IMR-90 (cell line): ENCODE results near the gene ADCYAP1. TPM values are rescaled to one million over a fixed set of nuclear protein-coding genes. Genes with fewer than 3 reads are reported as not detected.

Experiments used
- ATAC-seq: fragments of 200-7000 bp; cut with Tn5 transposase; 2 replicates; pipeline ENCODE4 v1.9.1; 2020; ENCODE audit warnings: low read depth, mild to moderate bottlenecking, moderate library complexity
- BruUV-seq: library from RNA; stranded (reverse); fragments of 400-500 nt; replicated peaks from 2 replicates; lab custom pipeline; 2021; lab: Mats Ljungman, UMichigan
- CTCF ChIA-PET: fragments of 300-600 bp; formaldehyde crosslinking; extraction: SDS; loops from one replicate; lab custom pipeline; 2021; ENCODE audit warnings: antibody characterized with exemption; lab: Yijun Ruan, JAX
- POLR2A ChIA-PET: fragments of 300-600 bp; sonication (Branson Sonifier 250); formaldehyde crosslinking; loops from one replicate; lab custom pipeline; 2022; ENCODE audit warnings: antibody characterized with exemption; ENCODE audit not compliant: unreplicated experiment; lab: Charles Lee
- DNase-seq: peaks from one replicate; pipeline ENCODE4 v3.0.0; 2013
- H2AFZ ChIP-seq: replicated peaks from 2 replicates; pipeline ENCODE3; 2013; ENCODE audit warnings: low read length, mild to moderate bottlenecking; ENCODE audit not compliant: poor library complexity
- H2AK5ac ChIP-seq: 2 replicates; pipeline ENCODE4 v1.6.1; 2013; ENCODE audit warnings: low read depth, low read length, inconsistent platforms
- H2AK9ac ChIP-seq: replicated peaks from 2 replicates; pipeline ENCODE3; 2013; ENCODE audit warnings: mild to moderate bottlenecking, low read depth, low read length, moderate library complexity; ENCODE audit not compliant: poor library complexity
- H2BK120ac ChIP-seq: 2 replicates; pipeline ENCODE4 v1.6.1; 2013; ENCODE audit warnings: low read depth, low read length, inconsistent platforms
- H2BK15ac ChIP-seq: 3 replicates; pipeline ENCODE4 v1.6.1; 2013; ENCODE audit warnings: low read depth, low read length, inconsistent platforms
- H2BK20ac ChIP-seq: 2 replicates; pipeline ENCODE4 v1.6.1; 2013; ENCODE audit warnings: low read depth, mild to moderate bottlenecking, inconsistent platforms, low read length, moderate library complexity
- H2BK5ac ChIP-seq: 2 replicates; pipeline ENCODE4 v1.6.1; 2013; ENCODE audit warnings: mild to moderate bottlenecking, low read depth, low read length, inconsistent platforms; ENCODE audit not compliant: poor library complexity, severe bottlenecking
- H3K14ac ChIP-seq: replicated peaks from 2 replicates; pipeline ENCODE4 v1.6.1; 2013; ENCODE audit warnings: low read depth, low read length, inconsistent platforms
- H3K18ac ChIP-seq: 2 replicates; pipeline ENCODE4 v1.6.1; 2013; ENCODE audit warnings: low read depth, low read length, control low read depth
- H3K23ac ChIP-seq: 2 replicates; pipeline ENCODE4 v1.6.1; 2013; ENCODE audit warnings: low read depth, low read length, inconsistent platforms
- H3K27ac ChIP-seq: 2 replicates; pipeline ENCODE4 v1.5.1; 2013; ENCODE audit warnings: mild to moderate bottlenecking, control low read depth, low read length; ENCODE audit not compliant: insufficient read depth
- H3K27me3 ChIP-seq: 2 replicates; pipeline ENCODE4 v1.6.1; 2013; ENCODE audit warnings: low read length; ENCODE audit not compliant: control insufficient read depth, insufficient read depth
- H3K36me3 ChIP-seq: 2 replicates; pipeline ENCODE4 v1.6.1; 2013; ENCODE audit warnings: low read length, mixed read lengths; ENCODE audit not compliant: control insufficient read depth, insufficient read depth
- H3K4ac ChIP-seq: 2 replicates; pipeline ENCODE4 v1.6.1; 2013; ENCODE audit warnings: low read depth, low read length, inconsistent platforms
- H3K4me1 ChIP-seq: 2 replicates; pipeline ENCODE4 v1.6.1; 2013; ENCODE audit warnings: low read length, mixed read lengths; ENCODE audit not compliant: control insufficient read depth, insufficient read depth
- H3K4me2 ChIP-seq: 2 replicates; pipeline ENCODE4 v1.6.1; 2013; ENCODE audit warnings: low read depth, mild to moderate bottlenecking, control low read depth, low read length, moderate library complexity
- H3K4me3 ChIP-seq: 2 replicates; pipeline ENCODE4 v1.5.1; 2013; ENCODE audit warnings: low read depth, mild to moderate bottlenecking, control low read depth, low read length, moderate library complexity; ENCODE audit not compliant: insufficient read depth
- H3K56ac ChIP-seq: 2 replicates; pipeline ENCODE4 v1.6.1; 2013; ENCODE audit warnings: low read length, inconsistent platforms; ENCODE audit not compliant: insufficient read depth; ENCODE audit errors: extremely low read depth
- H3K79me1 ChIP-seq, 2 experiments: 2 replicates each; pipeline ENCODE4 v1.6.1; 2013; ENCODE audit warnings: low read length in 2 of 2, inconsistent platforms in 1 of 2, low read depth in 1 of 2
- H3K9ac ChIP-seq: 2 replicates; pipeline ENCODE4 v1.6.1; 2013; ENCODE audit warnings: low read depth, low read length, control low read depth
- H3K9me1 ChIP-seq: 2 replicates; pipeline ENCODE4 v1.6.1; 2013; ENCODE audit warnings: low read length, inconsistent platforms; ENCODE audit not compliant: insufficient read depth
- H3K9me3 ChIP-seq: 2 replicates; pipeline ENCODE4 v1.6.1; 2013; ENCODE audit warnings: low read length; ENCODE audit not compliant: control insufficient read depth, insufficient read depth
- H4K20me1 ChIP-seq: 2 replicates; pipeline ENCODE4 v1.6.1; 2013; ENCODE audit warnings: low read length, inconsistent platforms; ENCODE audit not compliant: insufficient read depth
- H4K5ac ChIP-seq: 2 replicates; pipeline ENCODE4 v1.6.1; 2013; ENCODE audit warnings: mild to moderate bottlenecking, low read depth, low read length, control low read depth
- H4K8ac ChIP-seq, 2 experiments: 2 replicates each; pipeline ENCODE4 v1.6.1; 2013; ENCODE audit warnings: low read depth in 2 of 2, low read length in 2 of 2, control low read depth in 1 of 2, inconsistent platforms in 1 of 2
- H4K91ac ChIP-seq: 2 replicates; pipeline ENCODE4 v1.6.1; 2013; ENCODE audit warnings: low read depth, low read length, inconsistent platforms; ENCODE audit not compliant: insufficient read depth
- BHLHE40 ChIP-seq: fragments of 150-350 bp; IDR thresholded peaks from 2 replicates; pipeline ENCODE4 v1.6.1; 2016; ENCODE audit warnings: mild to moderate bottlenecking, low read depth, low read length
- CEBPB ChIP-seq: IDR thresholded peaks from 2 replicates; pipeline ENCODE4 v1.6.1; 2012; ENCODE audit warnings: low read depth, low read length, improper control_type of control experiment
- CHD1 ChIP-seq: IDR thresholded peaks from 2 replicates; pipeline ENCODE4 v1.6.1; 2012; ENCODE audit warnings: low read depth, low read length, improper control_type of control experiment
- ELK1 ChIP-seq: fragments of 150-350 bp; IDR thresholded peaks from 2 replicates; pipeline ENCODE4 v1.6.1; 2016; ENCODE audit warnings: low read depth, mild to moderate bottlenecking, low read length, moderate library complexity, borderline replicate concordance
- FOS ChIP-seq: fragments of 150-350 bp; IDR thresholded peaks from 2 replicates; pipeline ENCODE4 v1.6.1; 2016; ENCODE audit warnings: low read depth, low read length
- MAFK ChIP-seq: IDR thresholded peaks from 2 replicates; pipeline ENCODE4 v1.6.1; 2012; ENCODE audit warnings: low read depth, low read length, improper control_type of control experiment
- MXI1 ChIP-seq: IDR thresholded peaks from 2 replicates; pipeline ENCODE4 v1.6.1; 2012; ENCODE audit warnings: low read depth, mild to moderate bottlenecking, low read length, moderate library complexity, borderline replicate concordance
- NFE2L2 ChIP-seq: fragments of 150-350 bp; IDR thresholded peaks from 2 replicates; pipeline ENCODE4 v1.6.1; 2016; ENCODE audit warnings: low read depth, mild to moderate bottlenecking, low read length
- POLR2A ChIP-seq: IDR thresholded peaks from 2 replicates; pipeline ENCODE4 v1.6.1; 2012; ENCODE audit warnings: mild to moderate bottlenecking, low read depth, low read length
- RAD21 ChIP-seq: IDR thresholded peaks from 2 replicates; pipeline ENCODE4 v1.6.1; 2012; ENCODE audit warnings: low read length, improper control_type of control experiment
- RCOR1 ChIP-seq: IDR thresholded peaks from 2 replicates; pipeline ENCODE4 v1.6.1; 2012; ENCODE audit warnings: mild to moderate bottlenecking, low read length, improper control_type of control experiment; ENCODE audit not compliant: insufficient replicate concordance
- RFX5 ChIP-seq: IDR thresholded peaks from 2 replicates; pipeline ENCODE4 v1.8.0; 2012; ENCODE audit warnings: low read depth, mild to moderate bottlenecking, low read length, moderate library complexity
- SMC3 ChIP-seq: fragments of 150-350 bp; IDR thresholded peaks from 2 replicates; pipeline ENCODE4 v1.6.1; 2016; ENCODE audit warnings: low read depth, mild to moderate bottlenecking, antibody characterized with exemption, low read length, moderate library complexity
- WGBS, 2 experiments: methylation state at CpG; one replicate each; pipeline versions ENCODE4 v1.1.5 to v1.1.7; 2013; ENCODE audit warnings: missing lambda C conversion rate in 2 of 2; ENCODE audit not compliant: insufficient read length in 1 of 2; ENCODE audit errors: extremely low coverage in 2 of 2; 5-methylcytosine and 5-hydroxymethylcytosine counted together
- dilution Hi-C: fragments of 300-500 bp; cut with HindIII; formaldehyde crosslinking; loops from one replicate; pipeline ENCODE4 v1.14.3; 2018; ENCODE audit warnings: low sequenced_read_pairs; ENCODE audit not compliant: unreplicated experiment
- in situ Hi-C: fragments of 300-500 bp; cut with MboI; formaldehyde crosslinking; loops from 3 replicates; pipeline ENCODE4 v1.14.3; 2019; ENCODE audit warnings: low sequenced_read_pairs, inconsistent platforms, mixed read lengths
- intact Hi-C: fragments of 100-400 bp; cut with micrococcal nuclease; formaldehyde crosslinking; loops from 2 replicates; pipeline ENCODE4 v1.10.0; 2022
- polyA plus RNA-seq, 3 experiments: library from polyadenylated mRNA; depleted of rRNA; stranded (reverse); fragments of >200 nt; gene quantifications; 2 replicates each; pipeline ENCODE4 v1.2.3, GENCODE V29; 2012; ENCODE audit warnings: low replicate concordance in 1 of 3
- total RNA-seq: library from RNA; depleted of rRNA; stranded (reverse); fragments of >200 nt; gene quantifications from 2 replicates; pipeline ENCODE4 v1.2.3, GENCODE V29; 2012
- TF ChIP-seq, protein P1 (sequence below): fragments of 150-350 bp; IDR thresholded peaks from 2 replicates; pipeline ENCODE4 v1.6.1; 2017; ENCODE audit warnings: mild to moderate bottlenecking, antibody characterized with exemption, low read length, low read depth
- TF ChIP-seq, protein P2 (sequence below): conservative IDR thresholded peaks from 2 replicates; pipeline ENCODE4 v1.5.1; 2012; ENCODE audit warnings: mild to moderate bottlenecking, low read depth, low read length, improper control_type of control experiment

Gene ADCYAP1
- total and polyA plus RNA-seq, 2 of the 4 experiments (the other 2 are of a cell fraction), result not detected

DNA sequence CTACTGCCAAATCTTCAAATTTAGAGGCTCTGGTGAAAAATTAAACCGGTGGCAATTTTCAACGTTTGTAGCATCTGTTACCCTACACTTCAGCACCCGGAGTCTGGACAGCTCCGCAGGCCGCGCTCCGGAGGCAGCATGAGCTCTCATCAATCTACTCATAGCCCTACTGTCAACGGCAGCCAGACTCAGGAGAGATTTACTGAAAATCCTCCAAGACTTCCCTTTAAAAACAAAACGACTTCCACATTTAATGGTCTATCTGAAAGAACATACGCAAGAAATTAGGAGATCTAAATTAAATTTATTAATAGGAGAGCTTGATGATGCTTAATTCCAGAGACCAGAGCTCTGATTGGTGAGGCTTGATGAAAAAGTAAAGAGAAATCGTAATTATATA is 970 bp upstream of the ADCYAP1 start:
- H2BK15ac ChIP-seq, result no peak overlapping the region
- 7% methylated on average over 2 of the region's 11 CpGs; no CpG with 5 or more reads in 1 of the 2 experiments for WGBS, 2 experiments

More for the DNA sequence above, 970 bp upstream of the ADCYAP1 start:
- Histone ChIP-seq H3K18ac (no peak overlapping the region), H3K4me2 (no peak overlapping the region), H3K56ac (no peak overlapping the region), H3K14ac (no peak overlapping the region), H3K79me1 (no peaks in the 10 kb centered on the region), H3K23ac (no peak overlapping the region), H4K5ac (no peak overlapping the region), H2BK20ac (no peak overlapping the region), H2AK5ac (no peak overlapping the region), H4K8ac (no peak overlapping the region), H3K4me1 (no peaks in the 10 kb centered on the region), H3K9me1 (no peaks in the 10 kb centered on the region), H2BK5ac (no peak overlapping the region), H2AK9ac (no peak overlapping the region), H3K27me3 (peaks cover 49% of the 10 kb centered on the region), H4K20me1 (no peaks in the 10 kb centered on the region), H4K91ac (no peak overlapping the region), H3K4me3 (no peak overlapping the region), H3K9ac (no peak overlapping the region), H3K4ac (no peak overlapping the region), H2AFZ (no peak overlapping the region), H3K36me3 (no peaks in the 10 kb centered on the region), H3K27ac (no peak overlapping the region), H2BK120ac (no peak overlapping the region), H3K9me3 (no peaks in the 10 kb centered on the region; the same call in 1 of the 2 replicates)
- intact Hi-C loops, result no loop called here
- peak; percentile 10 for DNase-seq
- TF ChIP-seq, protein P1, sequence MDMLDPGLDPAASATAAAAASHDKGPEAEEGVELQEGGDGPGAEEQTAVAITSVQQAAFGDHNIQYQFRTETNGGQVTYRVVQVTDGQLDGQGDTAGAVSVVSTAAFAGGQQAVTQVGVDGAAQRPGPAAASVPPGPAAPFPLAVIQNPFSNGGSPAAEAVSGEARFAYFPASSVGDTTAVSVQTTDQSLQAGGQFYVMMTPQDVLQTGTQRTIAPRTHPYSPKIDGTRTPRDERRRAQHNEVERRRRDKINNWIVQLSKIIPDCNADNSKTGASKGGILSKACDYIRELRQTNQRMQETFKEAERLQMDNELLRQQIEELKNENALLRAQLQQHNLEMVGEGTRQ, result no peak
- TF ChIP-seq POLR2A (no peak), MXI1 (no peak), MAFK (no peak), BHLHE40 (no peak), RFX5 (no peak), ELK1 (no peak), RAD21 (no peak), CHD1 (no peak), CEBPB (no peak), FOS (no peak), RCOR1 (no peak), NFE2L2 (no peak), SMC3 (no peak)
- TF ChIP-seq, protein P2, sequence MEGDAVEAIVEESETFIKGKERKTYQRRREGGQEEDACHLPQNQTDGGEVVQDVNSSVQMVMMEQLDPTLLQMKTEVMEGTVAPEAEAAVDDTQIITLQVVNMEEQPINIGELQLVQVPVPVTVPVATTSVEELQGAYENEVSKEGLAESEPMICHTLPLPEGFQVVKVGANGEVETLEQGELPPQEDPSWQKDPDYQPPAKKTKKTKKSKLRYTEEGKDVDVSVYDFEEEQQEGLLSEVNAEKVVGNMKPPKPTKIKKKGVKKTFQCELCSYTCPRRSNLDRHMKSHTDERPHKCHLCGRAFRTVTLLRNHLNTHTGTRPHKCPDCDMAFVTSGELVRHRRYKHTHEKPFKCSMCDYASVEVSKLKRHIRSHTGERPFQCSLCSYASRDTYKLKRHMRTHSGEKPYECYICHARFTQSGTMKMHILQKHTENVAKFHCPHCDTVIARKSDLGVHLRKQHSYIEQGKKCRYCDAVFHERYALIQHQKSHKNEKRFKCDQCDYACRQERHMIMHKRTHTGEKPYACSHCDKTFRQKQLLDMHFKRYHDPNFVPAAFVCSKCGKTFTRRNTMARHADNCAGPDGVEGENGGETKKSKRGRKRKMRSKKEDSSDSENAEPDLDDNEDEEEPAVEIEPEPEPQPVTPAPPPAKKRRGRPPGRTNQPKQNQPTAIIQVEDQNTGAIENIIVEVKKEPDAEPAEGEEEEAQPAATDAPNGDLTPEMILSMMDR, result no peak
- in situ Hi-C loops, result no loop called here
- ChIA-PET POLR2A (no interaction called here), CTCF (no interaction called here)
- dilution Hi-C loops, result no loop called here
- ATAC-seq, result no peak
- no TSS peak for BruUV-seq
